ENCODE measurements around the gene ADAP1.

The ADAP1 gene

GRCh38 chr7:865921-866320 is 88.6 kb downstream of the ADAP1 start:
- DNase-seq (ENCODE audit: low read depth in 3 of 3) = no peak

- DNase-seq (ENCODE audit: low read depth in 3 of 3) = no peak
Measured at GRCh38 chr7:863106-863505, 91.4 kb downstream of the ADAP1 start.

GRCh38 chr7:862157-862556 is 92.3 kb downstream of the ADAP1 start:
- no peak for DNase-seq (ENCODE audit: low read depth in 3 of 3)

DNA sequence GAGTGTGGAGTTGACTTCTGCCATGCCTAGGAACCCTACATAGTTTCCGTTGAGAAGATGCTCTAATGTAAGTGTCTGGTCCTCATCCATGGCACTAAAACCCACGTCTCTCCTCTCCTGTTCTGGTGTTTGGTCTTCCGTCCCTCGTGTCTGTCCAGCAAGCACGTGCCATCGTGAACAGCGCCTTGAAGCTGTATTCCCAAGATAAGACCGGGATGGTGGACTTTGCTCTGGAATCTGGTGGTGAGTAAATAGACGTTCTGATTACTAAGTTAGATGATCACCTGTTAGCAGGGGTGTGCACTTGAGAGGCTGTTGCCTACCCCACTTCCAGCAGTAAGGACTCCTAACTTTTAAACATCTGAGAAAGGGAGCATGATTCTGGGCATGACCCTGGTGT is 93.3 kb downstream of the ADAP1 start:
- no peak for DNase-seq (ENCODE audit: low read depth in 3 of 3)

GRCh38 chr7:860149-860548 is 94.3 kb downstream of the ADAP1 start:
- DNase-seq (ENCODE audit: low read depth in 3 of 3) = no peak

DNA sequence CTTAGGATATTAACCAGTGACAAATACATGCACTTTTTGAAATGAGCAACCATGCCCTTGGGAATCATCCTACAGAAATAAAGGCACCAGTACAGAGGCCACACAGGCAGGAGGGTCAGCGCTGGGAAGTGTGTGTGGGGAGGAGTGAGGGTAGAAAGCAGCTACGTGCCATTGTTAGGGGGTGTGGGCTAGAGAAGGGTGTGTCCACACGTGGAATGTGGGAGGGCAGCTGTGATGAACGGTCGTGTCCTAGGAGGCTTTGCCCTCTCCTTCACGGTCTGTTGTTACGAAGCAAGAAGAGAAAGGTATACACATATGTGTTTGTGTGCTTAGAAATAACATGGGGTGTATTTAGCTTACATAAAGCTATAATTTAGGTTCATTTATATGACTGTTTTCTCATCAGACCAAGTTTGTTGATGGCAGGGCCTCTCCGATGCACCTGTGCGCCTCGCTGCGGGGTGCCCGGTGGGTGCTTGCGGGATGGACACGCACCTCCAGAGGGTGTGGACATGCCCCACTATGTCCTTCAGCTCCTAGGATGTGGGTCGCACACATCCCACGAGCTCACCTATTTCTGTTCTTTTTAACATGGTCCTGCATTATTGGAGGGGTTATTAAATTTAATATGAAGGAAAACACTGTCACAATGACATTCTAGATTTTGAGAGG is 95.0 kb downstream of the ADAP1 start:
- DNase-seq (ENCODE audit: low read depth in 3 of 3) = no peak

- DNase-seq (ENCODE audit: low read depth in 3 of 3) = no peak
Measured at GRCh38 chr7:857661-858060, 96.8 kb downstream of the ADAP1 start.

DNA sequence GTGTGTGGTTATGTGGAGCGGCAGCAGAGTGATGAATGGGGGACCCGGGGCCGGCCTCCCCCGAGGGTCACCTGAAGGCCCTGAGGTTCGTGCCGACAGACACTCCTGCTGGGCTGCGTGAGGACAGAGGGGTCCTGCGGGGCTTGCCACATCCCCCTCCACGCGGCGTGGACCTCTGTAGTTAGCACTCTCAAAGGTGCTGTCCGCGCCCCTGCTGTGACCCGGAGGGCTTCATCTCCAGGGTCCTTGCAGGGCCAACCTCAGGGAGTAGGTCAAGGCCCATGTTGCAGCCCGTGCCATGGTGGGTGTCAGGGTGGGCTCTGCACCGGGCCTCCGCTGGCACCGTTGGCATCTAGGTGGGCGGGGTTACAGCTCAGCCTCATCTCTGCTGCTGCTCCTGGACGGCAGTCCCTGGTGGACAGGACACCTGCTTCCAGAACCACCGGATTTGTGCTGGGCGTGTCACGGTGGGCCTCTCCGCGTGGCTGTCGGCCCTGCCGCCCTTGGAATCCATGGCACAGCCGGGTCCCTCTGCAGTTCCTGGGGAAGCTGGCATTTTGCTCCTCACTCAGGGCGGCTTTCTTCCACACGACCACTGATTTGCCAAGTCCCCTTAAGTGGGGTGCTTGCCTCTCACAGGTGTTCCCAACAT is 97.9 kb downstream of the ADAP1 start:
- no peak for DNase-seq (ENCODE audit: low read depth in 3 of 3)

- no peak for DNase-seq (ENCODE audit: low read depth in 3 of 3)
Measured at GRCh38 chr7:855686-856369, 98.7 kb downstream of the ADAP1 start.

DNA sequence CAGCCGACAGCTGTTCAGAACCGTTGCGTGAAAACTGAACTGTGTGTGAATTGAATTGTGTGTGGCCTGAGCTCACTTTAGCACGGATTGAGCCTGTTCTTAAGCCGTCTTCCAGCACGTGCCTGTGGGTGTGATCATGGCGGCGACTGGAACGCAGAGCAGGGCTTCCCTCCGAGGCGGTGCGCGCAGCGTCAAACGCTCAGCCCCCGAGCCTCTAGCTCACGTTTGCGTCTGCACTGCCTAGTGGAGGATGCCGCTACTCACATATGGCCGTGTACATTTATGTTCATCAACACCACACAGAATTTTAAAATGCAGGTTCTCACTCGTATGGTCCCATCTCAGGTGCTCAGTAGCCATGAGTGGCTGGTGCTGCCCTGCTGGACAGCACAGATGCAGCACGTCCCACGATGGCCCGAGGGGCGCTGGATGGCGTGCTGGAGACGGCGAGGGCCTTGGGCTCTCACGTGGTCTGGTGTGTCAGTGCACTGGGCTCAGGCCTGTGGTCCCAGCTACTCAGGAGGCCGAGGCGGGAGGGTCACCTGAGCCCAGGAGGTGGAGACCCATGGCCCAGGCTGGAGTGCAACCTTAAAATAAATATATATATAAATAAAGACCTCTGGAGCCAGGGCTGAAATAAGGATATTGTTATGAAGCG is 100.2 kb downstream of the ADAP1 start:
- DNase-seq (ENCODE audit: low read depth in 3 of 3) = no peak

DNA sequence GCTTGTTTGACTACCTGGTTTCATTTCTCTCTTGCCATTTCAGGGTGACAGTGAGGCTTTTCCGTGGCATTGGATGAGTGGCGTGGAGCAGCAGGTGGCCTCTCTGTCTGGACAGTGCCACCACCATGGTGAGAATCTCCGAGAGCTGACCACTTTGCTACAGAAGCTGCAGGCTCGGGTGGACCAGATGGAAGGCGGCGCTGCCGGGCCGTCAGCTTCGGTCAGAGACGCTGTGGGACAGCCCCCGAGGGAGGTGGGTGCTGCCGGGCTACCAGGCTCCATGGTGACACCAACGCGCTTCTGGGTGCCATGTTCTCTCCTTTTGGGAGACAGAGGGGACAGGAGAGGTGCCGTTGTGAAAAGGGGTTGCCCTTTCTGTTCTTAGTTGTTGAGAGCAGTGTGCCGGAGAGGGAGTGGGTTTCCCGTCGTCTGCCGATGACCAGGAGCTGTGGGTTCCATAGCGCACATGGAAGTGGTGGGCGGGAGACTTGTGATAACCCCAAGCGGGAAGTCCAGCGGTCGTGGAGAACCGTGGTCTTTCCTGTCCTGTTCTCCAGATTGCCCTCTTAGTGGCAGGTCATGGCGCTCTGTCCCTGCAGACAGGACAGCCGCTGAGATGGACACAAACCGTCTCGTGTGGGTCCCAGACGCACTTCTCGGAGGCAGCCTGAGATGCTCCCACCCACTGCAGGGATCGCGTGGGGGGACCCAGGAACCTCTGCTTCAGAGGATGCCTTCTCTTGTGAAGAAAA is 100.9 kb downstream of the ADAP1 start:
- no peak for DNase-seq (ENCODE audit: low read depth in 3 of 3)

GRCh38 chr7:851204-851603 is 103.3 kb downstream of the ADAP1 start:
- DNase-seq (ENCODE audit: low read depth in 3 of 3) = no peak

DNA sequence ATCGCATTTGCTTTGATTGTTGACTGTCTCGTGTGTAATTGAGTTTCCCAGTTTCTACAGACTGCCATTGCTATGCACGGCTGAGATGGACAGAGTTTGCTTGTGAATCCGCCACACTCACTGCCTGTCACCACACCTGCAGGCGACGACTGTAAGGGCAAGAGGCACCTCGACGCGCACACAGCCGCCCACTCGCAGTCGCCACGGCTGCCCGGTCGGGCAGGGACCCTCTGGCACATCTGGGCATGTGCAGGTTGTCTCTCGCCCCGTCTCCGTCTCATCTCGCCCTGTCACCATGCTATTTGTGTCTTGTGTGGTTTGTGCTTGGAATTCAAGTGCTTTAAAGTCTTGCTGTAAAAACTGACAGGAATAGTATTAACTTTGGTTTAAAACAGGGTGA is 104.7 kb downstream of the ADAP1 start:
- no peak for DNase-seq (ENCODE audit: low read depth in 3 of 3)

DNA sequence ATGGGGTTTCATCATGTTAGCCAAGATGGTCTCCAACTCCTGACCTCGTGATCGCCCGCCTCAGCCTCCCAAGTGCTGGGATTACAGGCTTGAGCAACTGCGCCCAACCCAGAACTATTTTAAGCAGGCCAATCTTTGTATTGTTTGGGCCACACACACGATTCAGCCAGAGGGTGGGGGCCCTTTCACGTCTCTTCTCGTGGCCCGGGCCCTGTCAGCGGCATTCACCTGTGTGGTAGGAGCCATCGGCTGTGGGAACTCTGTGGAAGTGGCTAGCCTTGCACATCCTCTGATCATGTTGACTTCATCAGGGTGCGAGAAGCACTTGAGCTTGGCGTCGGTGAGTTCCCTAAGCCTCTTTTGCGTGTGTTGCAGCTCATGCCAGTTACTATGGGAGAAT is 105.3 kb downstream of the ADAP1 start:
- no peak for DNase-seq (ENCODE audit: low read depth in 3 of 3)
